HL-60 (cell line): ENCODE data around the gene B4GALT2.

ENCODE experiments used
- DNase-seq, 2 experiments: peaks; one replicate each; pipeline ENCODE4 v3.0.0-alpha.2; 2010 to 2020; ENCODE audit warnings: low read depth in 1 of 2, low spot score in 1 of 2
- H3K27ac ChIP-seq: fragments of 250-450 bp; sonication (Bioruptor Pico); replicated peaks from 2 replicates; pipeline ENCODE4 v1.5.1; 2020; ENCODE audit warnings: mild to moderate bottlenecking, moderate library complexity
- H3K27me3 ChIP-seq: fragments of 250-450 bp; sonication (Bioruptor Pico); 2 replicates; pipeline ENCODE4 v1.5.1; 2021; ENCODE audit warnings: mild to moderate bottlenecking, moderate library complexity; ENCODE audit not compliant: insufficient read depth, poor library complexity, severe bottlenecking
- H3K4me3 ChIP-seq: replicated peaks from 2 replicates; pipeline ENCODE4 v1.5.1; 2011; ENCODE audit warnings: mild to moderate bottlenecking, control low read depth, low read length; ENCODE audit not compliant: insufficient read depth
- GABPA ChIP-seq: IDR thresholded peaks from 2 replicates; pipeline ENCODE4 v1.6.1; 2012; ENCODE audit warnings: low read depth
- POLR2AphosphoS5 ChIP-seq: IDR thresholded peaks from 2 replicates; pipeline ENCODE4 v1.6.1; 2012; ENCODE audit warnings: low read depth
- SPI1 ChIP-seq: IDR thresholded peaks from 2 replicates; pipeline ENCODE4 v1.6.1; 2012; ENCODE audit warnings: low read depth, mild to moderate bottlenecking, borderline replicate concordance
- TF ChIP-seq, protein P1 (sequence below): IDR thresholded peaks from one replicate; pipeline ENCODE4 v1.5.1; 2011; ENCODE audit warnings: low read length, control low read depth, inconsistent platforms; ENCODE audit not compliant: insufficient read depth
- TF ChIP-seq, protein P2 (sequence below): IDR thresholded peaks from 2 replicates; pipeline ENCODE4 v1.6.1; 2012; ENCODE audit warnings: low read depth; ENCODE audit not compliant: insufficient replicate concordance

The B4GALT2 gene

DNA sequence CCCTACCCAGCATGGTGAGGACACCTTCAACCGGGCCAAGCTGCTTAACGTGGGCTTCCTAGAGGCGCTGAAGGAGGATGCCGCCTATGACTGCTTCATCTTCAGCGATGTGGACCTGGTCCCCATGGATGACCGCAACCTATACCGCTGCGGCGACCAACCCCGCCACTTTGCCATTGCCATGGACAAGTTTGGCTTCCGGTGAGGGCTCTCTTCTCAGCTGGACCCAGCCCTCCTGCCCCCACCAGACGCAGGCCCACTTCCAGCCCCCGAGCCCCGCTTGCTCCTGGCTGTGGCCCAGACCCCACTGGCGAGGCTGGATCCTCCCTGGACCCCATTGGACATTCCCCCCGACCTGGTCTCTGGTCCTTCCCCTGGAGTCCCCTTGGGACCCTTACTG, 5.8 kb downstream of the B4GALT2 start:
- Histone ChIP-seq H3K27ac (no peak overlapping the region), H3K4me3 (no peak overlapping the region), H3K27me3 (no peaks in the 10 kb centered on the region)
- DNase-seq: no peak
- TF ChIP-seq POLR2AphosphoS5 (no peak), GABPA (no peak), SPI1 (no peak)
- TF ChIP-seq, protein P1, sequence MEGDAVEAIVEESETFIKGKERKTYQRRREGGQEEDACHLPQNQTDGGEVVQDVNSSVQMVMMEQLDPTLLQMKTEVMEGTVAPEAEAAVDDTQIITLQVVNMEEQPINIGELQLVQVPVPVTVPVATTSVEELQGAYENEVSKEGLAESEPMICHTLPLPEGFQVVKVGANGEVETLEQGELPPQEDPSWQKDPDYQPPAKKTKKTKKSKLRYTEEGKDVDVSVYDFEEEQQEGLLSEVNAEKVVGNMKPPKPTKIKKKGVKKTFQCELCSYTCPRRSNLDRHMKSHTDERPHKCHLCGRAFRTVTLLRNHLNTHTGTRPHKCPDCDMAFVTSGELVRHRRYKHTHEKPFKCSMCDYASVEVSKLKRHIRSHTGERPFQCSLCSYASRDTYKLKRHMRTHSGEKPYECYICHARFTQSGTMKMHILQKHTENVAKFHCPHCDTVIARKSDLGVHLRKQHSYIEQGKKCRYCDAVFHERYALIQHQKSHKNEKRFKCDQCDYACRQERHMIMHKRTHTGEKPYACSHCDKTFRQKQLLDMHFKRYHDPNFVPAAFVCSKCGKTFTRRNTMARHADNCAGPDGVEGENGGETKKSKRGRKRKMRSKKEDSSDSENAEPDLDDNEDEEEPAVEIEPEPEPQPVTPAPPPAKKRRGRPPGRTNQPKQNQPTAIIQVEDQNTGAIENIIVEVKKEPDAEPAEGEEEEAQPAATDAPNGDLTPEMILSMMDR: no peak
- TF ChIP-seq, protein P2, sequence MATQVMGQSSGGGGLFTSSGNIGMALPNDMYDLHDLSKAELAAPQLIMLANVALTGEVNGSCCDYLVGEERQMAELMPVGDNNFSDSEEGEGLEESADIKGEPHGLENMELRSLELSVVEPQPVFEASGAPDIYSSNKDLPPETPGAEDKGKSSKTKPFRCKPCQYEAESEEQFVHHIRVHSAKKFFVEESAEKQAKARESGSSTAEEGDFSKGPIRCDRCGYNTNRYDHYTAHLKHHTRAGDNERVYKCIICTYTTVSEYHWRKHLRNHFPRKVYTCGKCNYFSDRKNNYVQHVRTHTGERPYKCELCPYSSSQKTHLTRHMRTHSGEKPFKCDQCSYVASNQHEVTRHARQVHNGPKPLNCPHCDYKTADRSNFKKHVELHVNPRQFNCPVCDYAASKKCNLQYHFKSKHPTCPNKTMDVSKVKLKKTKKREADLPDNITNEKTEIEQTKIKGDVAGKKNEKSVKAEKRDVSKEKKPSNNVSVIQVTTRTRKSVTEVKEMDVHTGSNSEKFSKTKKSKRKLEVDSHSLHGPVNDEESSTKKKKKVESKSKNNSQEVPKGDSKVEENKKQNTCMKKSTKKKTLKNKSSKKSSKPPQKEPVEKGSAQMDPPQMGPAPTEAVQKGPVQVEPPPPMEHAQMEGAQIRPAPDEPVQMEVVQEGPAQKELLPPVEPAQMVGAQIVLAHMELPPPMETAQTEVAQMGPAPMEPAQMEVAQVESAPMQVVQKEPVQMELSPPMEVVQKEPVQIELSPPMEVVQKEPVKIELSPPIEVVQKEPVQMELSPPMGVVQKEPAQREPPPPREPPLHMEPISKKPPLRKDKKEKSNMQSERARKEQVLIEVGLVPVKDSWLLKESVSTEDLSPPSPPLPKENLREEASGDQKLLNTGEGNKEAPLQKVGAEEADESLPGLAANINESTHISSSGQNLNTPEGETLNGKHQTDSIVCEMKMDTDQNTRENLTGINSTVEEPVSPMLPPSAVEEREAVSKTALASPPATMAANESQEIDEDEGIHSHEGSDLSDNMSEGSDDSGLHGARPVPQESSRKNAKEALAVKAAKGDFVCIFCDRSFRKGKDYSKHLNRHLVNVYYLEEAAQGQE: no peak

DNA sequence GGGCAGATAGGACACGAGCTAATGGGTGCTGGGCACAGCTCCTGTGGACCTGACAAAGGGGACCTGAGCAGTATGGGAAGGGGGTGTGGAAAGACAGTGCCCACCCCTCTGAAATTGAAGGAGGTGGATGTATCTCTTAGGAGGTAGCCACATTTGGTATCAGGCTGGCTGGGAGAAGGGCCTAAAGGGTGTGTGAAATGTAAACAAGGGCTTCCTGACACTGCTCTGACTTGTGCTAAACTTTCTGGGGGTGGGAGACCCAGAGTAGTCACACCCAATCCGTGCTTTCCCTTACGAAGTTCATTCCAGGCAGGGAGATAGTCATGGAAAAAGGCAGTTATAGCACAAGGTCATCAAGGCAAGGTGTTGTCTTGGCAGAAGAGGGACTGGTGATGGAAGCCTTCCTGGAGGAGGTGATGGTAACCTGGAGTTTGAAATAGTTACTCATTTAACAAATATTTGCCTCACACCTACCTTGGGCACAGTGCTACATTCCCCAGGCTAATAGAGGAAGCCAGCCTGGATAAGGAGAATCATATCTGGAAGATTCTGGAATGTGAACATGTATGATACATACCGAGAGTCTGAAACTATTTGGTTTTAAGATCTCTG, 7.1 kb downstream of the B4GALT2 start:
- no peak for DNase-seq
- H3K4me3 ChIP-seq: no peak overlapping the region
- no peak overlapping the region for H3K27ac ChIP-seq
- TF ChIP-seq, protein P2: no peak
- no peak for TF ChIP-seq POLR2AphosphoS5
- no peak for TF ChIP-seq SPI1
- no peak for TF ChIP-seq GABPA
- TF ChIP-seq, protein P1: no peak
- no peaks in the 10 kb centered on the region for H3K27me3 ChIP-seq

DNA sequence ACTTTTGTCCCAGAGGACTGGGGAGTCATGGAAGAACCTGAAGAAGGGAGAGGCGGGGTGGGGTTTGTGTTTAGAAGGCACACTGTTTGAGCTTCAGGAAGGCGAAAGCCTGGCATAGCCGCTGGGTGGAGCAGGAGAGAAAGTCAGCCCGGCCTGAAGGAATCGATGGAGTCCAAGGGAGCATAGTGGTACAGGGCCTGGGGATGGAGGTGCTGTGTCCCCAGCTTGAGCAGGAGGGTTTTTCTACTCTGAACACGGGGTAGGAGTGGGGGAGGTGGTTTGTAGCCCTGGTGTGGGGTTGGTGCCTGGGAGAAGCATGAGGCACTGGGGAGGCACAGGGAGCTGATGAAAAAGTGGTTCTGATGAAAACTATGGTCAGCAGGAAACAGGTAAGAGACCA, 7.7 kb downstream of the B4GALT2 start:
- no peak for DNase-seq
- Histone ChIP-seq H3K4me3 (no peak overlapping the region), H3K27me3 (no peaks in the 10 kb centered on the region), H3K27ac (no peak overlapping the region)
- TF ChIP-seq POLR2AphosphoS5 (no peak), SPI1 (no peak), GABPA (no peak)
- TF ChIP-seq, protein P1: no peak
- TF ChIP-seq, protein P2: no peak
